Measurements from ENCODE around the gene AP3B1. TPM values are rescaled to one million over a fixed set of nuclear protein-coding genes. Genes with fewer than 3 reads are reported as not detected.

The AP3B1 gene
- total and polyA plus RNA-seq, 2 of the 8 experiments (the other 6 are each of a cell fraction or from before 2014, with no cell fraction given) = 45.8 to 48.3 TPM

- TF ChIP-seq RXRA (IDR thresholded peaks at IDR 0.05; ENCODE audit: insufficient read depth, low read depth, low read length) = no peak
- no peak for TF ChIP-seq EZH2 (IDR thresholded peaks at IDR 0.05; ENCODE audit: low read depth, low read length, severe bottlenecking)
- no peak for TF ChIP-seq EGR1 (IDR thresholded peaks at IDR 0.05; ENCODE audit: borderline replicate concordance, low read depth, low read length)
- no peak; the same call in 1 of the 2 replicates for TF ChIP-seq SP1 (IDR thresholded peaks at IDR 0.05; ENCODE audit: low read depth, low read length)
- no peak for TF ChIP-seq POU5F1 (IDR thresholded peaks at IDR 0.05; ENCODE audit: low read depth, low read length)
- TF ChIP-seq NANOG (IDR thresholded peaks at IDR 0.05; ENCODE audit: insufficient read depth, low read depth, low read length, poor library complexity, severe bottlenecking) = peak; percentile 2
- TF ChIP-seq RBBP5 (IDR thresholded peaks at IDR 0.05; ENCODE audit: borderline replicate concordance, low read depth, low read length) = no peak
- TF ChIP-seq, protein P1, sequence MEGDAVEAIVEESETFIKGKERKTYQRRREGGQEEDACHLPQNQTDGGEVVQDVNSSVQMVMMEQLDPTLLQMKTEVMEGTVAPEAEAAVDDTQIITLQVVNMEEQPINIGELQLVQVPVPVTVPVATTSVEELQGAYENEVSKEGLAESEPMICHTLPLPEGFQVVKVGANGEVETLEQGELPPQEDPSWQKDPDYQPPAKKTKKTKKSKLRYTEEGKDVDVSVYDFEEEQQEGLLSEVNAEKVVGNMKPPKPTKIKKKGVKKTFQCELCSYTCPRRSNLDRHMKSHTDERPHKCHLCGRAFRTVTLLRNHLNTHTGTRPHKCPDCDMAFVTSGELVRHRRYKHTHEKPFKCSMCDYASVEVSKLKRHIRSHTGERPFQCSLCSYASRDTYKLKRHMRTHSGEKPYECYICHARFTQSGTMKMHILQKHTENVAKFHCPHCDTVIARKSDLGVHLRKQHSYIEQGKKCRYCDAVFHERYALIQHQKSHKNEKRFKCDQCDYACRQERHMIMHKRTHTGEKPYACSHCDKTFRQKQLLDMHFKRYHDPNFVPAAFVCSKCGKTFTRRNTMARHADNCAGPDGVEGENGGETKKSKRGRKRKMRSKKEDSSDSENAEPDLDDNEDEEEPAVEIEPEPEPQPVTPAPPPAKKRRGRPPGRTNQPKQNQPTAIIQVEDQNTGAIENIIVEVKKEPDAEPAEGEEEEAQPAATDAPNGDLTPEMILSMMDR (IDR thresholded peaks at IDR 0.05; ENCODE audit: control extremely low read depth in 1 of 3, insufficient read depth in 1 of 3, low read depth in 1 of 3, low read length in 3 of 3) = no peak
- TF ChIP-seq KDM5A (IDR thresholded peaks at IDR 0.05; ENCODE audit: low read length) = no peak
- TF ChIP-seq POLR2AphosphoS5 (IDR thresholded peaks at IDR 0.05; ENCODE audit: low read depth, low read length) = 0 out of 2 replicates have a peak, but pooled peaks have one; percentile 36
Measured at GRCh38 chr5:77993855-77994318, 300.6 kb downstream of the AP3B1 start (continued).

All from H1 (cell line).